Astrocyte of the spinal cord (primary cell): ENCODE measurements around the gene SLC25A26.
"Not testable (repeated sequence)": the region's sequence is repeated elsewhere in the genome, so short reads cannot be mapped to it uniquely, and the experiment has no call there.

Source experiments
- DNase-seq: peaks from one replicate; pipeline ENCODE4 v3.0.0; 2011; ENCODE audit warnings: low read depth, low spot score
- H3K4me3 ChIP-seq: 2 replicates; pipeline ENCODE4 v1.5.1; 2011; ENCODE audit warnings: low read depth, mild to moderate bottlenecking, low read length, moderate library complexity
- CTCF ChIP-seq: IDR thresholded peaks from 2 replicates; pipeline ENCODE4 v1.5.1; 2012; ENCODE audit warnings: low read depth, mild to moderate bottlenecking, low read length, inconsistent platforms
- in situ Hi-C: cut with HindIII; loops from 2 replicates; pipeline ENCODE4 v1.10.0; 2017; ENCODE audit warnings: low sequenced_read_pairs

Gene SLC25A26

GRCh38 chr3:66299891-66300290 is 79.1 kb downstream of the SLC25A26 start:
- DNase-seq, result no peak
- no peak overlapping the region for H3K4me3 ChIP-seq
- in situ Hi-C loops, result no loop called here
- no peak for TF ChIP-seq CTCF

- no peak overlapping the region for H3K4me3 ChIP-seq
- DNase-seq, result no peak
- in situ Hi-C loops, result no loop called here
- no peak for TF ChIP-seq CTCF
These were observed 81.5 kb downstream of the SLC25A26 start for GRCh38 chr3:66302288-66302687.

- DNase-seq, result no peak
- H3K4me3 ChIP-seq, result no peak overlapping the region
- TF ChIP-seq CTCF, result no peak
- in situ Hi-C loops, result no loop called here
These were observed 82.7 kb downstream of the SLC25A26 start for GRCh38 chr3:66303491-66303901.

GRCh38 chr3:66304293-66304692 is 83.5 kb downstream of the SLC25A26 start:
- TF ChIP-seq CTCF, result no peak
- in situ Hi-C loops, result no loop called here
- no peak overlapping the region for H3K4me3 ChIP-seq
- no peak for DNase-seq

GRCh38 chr3:66306086-66306485 is 85.3 kb downstream of the SLC25A26 start:
- H3K4me3 ChIP-seq, DNase-seq, in situ Hi-C loops: not testable (repeated sequence)

GRCh38 chr3:66306991-66307390 is 86.2 kb downstream of the SLC25A26 start:
- DNase-seq, in situ Hi-C loops, H3K4me3 ChIP-seq: not testable (repeated sequence)

GRCh38 chr3:66312039-66312438 is 91.2 kb downstream of the SLC25A26 start:
- in situ Hi-C loops, result no loop called here
- no peak for TF ChIP-seq CTCF
- no peak overlapping the region for H3K4me3 ChIP-seq
- no peak for DNase-seq

GRCh38 chr3:66314455-66314854 is 93.7 kb downstream of the SLC25A26 start:
- no peak for DNase-seq
- no peak overlapping the region for H3K4me3 ChIP-seq
- no peak for TF ChIP-seq CTCF
- in situ Hi-C loops, result no loop called here
